GM12878 (cell line): ENCODE results near the gene VWA3B. TPM values are rescaled to one million over a fixed set of nuclear protein-coding genes. Genes with fewer than 3 reads are reported as not detected.

ENCODE experiments used
- ATAC-seq: fragments of 200-7000 bp; cut with Tn5 transposase; 3 replicates; pipeline ENCODE4 v1.9.1; 2020; ENCODE audit warnings: mild to moderate bottlenecking, moderate library complexity
- BruUV-seq: library from RNA; stranded (reverse); fragments of 400-500 nt; replicated peaks from 2 replicates; lab custom pipeline; 2021; lab: Mats Ljungman, UMichigan
- CTCF ChIA-PET: fragments of 300-600 bp; sonication (Branson Sonifier 250); formaldehyde crosslinking; extraction: SDS; loops from one replicate; lab custom pipeline; 2021; ENCODE audit warnings: inconsistent platforms; lab: Yijun Ruan, JAX
- POLR2A ChIA-PET: fragments of 350-600 bp; formaldehyde crosslinking; extraction: SDS; loops from one replicate; lab custom pipeline; 2021; ENCODE audit warnings: inconsistent platforms; lab: Charles Lee
- RAD21 ChIA-PET: fragments of 300-600 bp; sonication (Branson Sonifier 250); formaldehyde crosslinking; loops from one replicate; lab custom pipeline; 2023; ENCODE audit warnings: antibody characterized with exemption; ENCODE audit not compliant: unreplicated experiment; lab: Charles Lee
- SMC1A ChIA-PET: fragments of 300-600 bp; sonication (Branson Sonifier 250); formaldehyde crosslinking; loops from one replicate; lab custom pipeline; 2023; ENCODE audit not compliant: unreplicated experiment, uncharacterized antibody; lab: Charles Lee
- DNase-seq: peaks from one replicate; pipeline ENCODE4 v3.0.0-alpha.2; 2011; ENCODE audit warnings: low read depth, low spot score
- FAIRE-seq: peaks from 3 replicates; lab custom pipeline; 2011; peaks lifted over from hg19 to GRCh38; lab: Jason Lieb, UNC
- H2AFZ ChIP-seq: 2 replicates; pipeline ENCODE4 v1.6.0; 2011; ENCODE audit warnings: low read depth, low read length, control low read depth; ENCODE audit not compliant: control insufficient read depth
- H3K27ac ChIP-seq: 2 replicates; pipeline ENCODE4 v1.5.1; 2011; ENCODE audit warnings: control low read depth; ENCODE audit not compliant: control insufficient read depth, insufficient read depth
- H3K27me3 ChIP-seq, 2 experiments: replicated peaks in 1 of 2; 2 replicates each; pipeline versions ENCODE4 v1.6.0 to v1.6.1; 2011; ENCODE audit warnings: low read length in 1 of 2; ENCODE audit not compliant: control insufficient read depth in 2 of 2, insufficient read depth in 2 of 2
- H3K36me3 ChIP-seq, 2 experiments: 2 replicates each; pipeline ENCODE4 v1.5.1; 2011; ENCODE audit warnings: low read length in 1 of 2; ENCODE audit not compliant: control insufficient read depth in 2 of 2, insufficient read depth in 2 of 2
- H3K4me1 ChIP-seq: 2 replicates; pipeline ENCODE4 v1.6.1; 2011; ENCODE audit warnings: mild to moderate bottlenecking, low read length, moderate library complexity, mixed read lengths; ENCODE audit not compliant: control insufficient read depth, insufficient read depth
- H3K4me2 ChIP-seq: 2 replicates; pipeline ENCODE4 v1.6.0; 2011; ENCODE audit warnings: control low read depth; ENCODE audit not compliant: control insufficient read depth, insufficient read depth
- H3K4me3 ChIP-seq: fragments of 200-600 bp; sonication (generic); 2 replicates; pipeline ENCODE4 v1.5.1; 2016
- H3K79me2 ChIP-seq: 2 replicates; pipeline ENCODE4 v1.6.0; 2011; ENCODE audit warnings: low read length; ENCODE audit not compliant: control insufficient read depth, insufficient read depth
- H3K9ac ChIP-seq: 2 replicates; pipeline ENCODE4 v1.8.0; 2011; ENCODE audit warnings: low read length, control low read depth, mixed read lengths; ENCODE audit not compliant: control insufficient read depth, insufficient read depth
- H3K9me3 ChIP-seq: replicated peaks from 3 replicates; pipeline ENCODE4 v1.5.1; 2011; ENCODE audit warnings: mild to moderate bottlenecking, low read length; ENCODE audit not compliant: control insufficient read depth, insufficient read depth
- H4K20me1 ChIP-seq: 2 replicates; pipeline ENCODE4 v1.6.0; 2011; ENCODE audit not compliant: control insufficient read depth, insufficient read depth
- BRCA1 ChIP-seq: IDR thresholded peaks from 2 replicates; pipeline ENCODE4 v1.6.1; 2011; ENCODE audit warnings: low read depth, low read length, improper control_type of control experiment
- CHD4 ChIP-seq: fragments of 200-600 bp; sonication (generic); IDR thresholded peaks from 2 replicates; pipeline ENCODE4 v1.6.1; 2016; ENCODE audit warnings: mild to moderate bottlenecking
- ESRRA ChIP-seq: IDR thresholded peaks from 2 replicates; pipeline ENCODE4 v1.6.1; 2012; ENCODE audit warnings: mild to moderate bottlenecking, low read length, improper control_type of control experiment
- FOS ChIP-seq: IDR thresholded peaks from 3 replicates; pipeline ENCODE4 v1.6.1; 2011; ENCODE audit warnings: borderline replicate concordance; ENCODE audit not compliant: insufficient read length; ENCODE audit errors: extremely low read depth
- GATAD2B ChIP-seq: fragments of 450-650 bp; conservative IDR thresholded peaks from 2 replicates; pipeline ENCODE4 v1.6.1; 2017; ENCODE audit warnings: low read depth, mild to moderate bottlenecking, moderate library complexity
- IKZF1 ChIP-seq: fragments of 450-650 bp; conservative IDR thresholded peaks from 2 replicates; pipeline ENCODE4 v1.6.1; 2017; ENCODE audit warnings: antibody characterized with exemption, mild to moderate bottlenecking
- MEF2A ChIP-seq: IDR thresholded peaks from 2 replicates; pipeline ENCODE4 v1.6.1; 2011; ENCODE audit warnings: low read depth, mild to moderate bottlenecking, low read length, moderate library complexity; ENCODE audit not compliant: insufficient read depth
- PAX5 ChIP-seq: IDR thresholded peaks from 2 replicates; pipeline ENCODE4 v1.6.1; 2011; ENCODE audit warnings: low read depth, low read length, borderline replicate concordance
- POLR2A ChIP-seq: IDR thresholded peaks from 2 replicates; pipeline ENCODE4 v1.6.1; 2011; ENCODE audit warnings: low read depth, mild to moderate bottlenecking, low read length
- SIX5 ChIP-seq: IDR thresholded peaks from 2 replicates; pipeline ENCODE4 v1.6.1; 2011; ENCODE audit warnings: mild to moderate bottlenecking, low read depth, low read length, moderate library complexity; ENCODE audit not compliant: severe bottlenecking
- SMAD5 ChIP-seq: IDR thresholded peaks from 2 replicates; pipeline ENCODE4 v1.6.1; 2016; ENCODE audit warnings: antibody characterized with exemption, low read depth
- SUZ12 ChIP-seq: fragments of 200-600 bp; sonication (generic); IDR thresholded peaks from one replicate; pipeline ENCODE4 v1.6.1; 2018; ENCODE audit warnings: antibody characterized with exemption, mild to moderate bottlenecking; ENCODE audit not compliant: unreplicated experiment
- YY1 ChIP-seq: IDR thresholded peaks from 2 replicates; pipeline ENCODE4 v1.6.1; 2011; ENCODE audit warnings: low read depth, mild to moderate bottlenecking, low read length
- ZNF24 ChIP-seq: fragments of 450-650 bp; IDR thresholded peaks from 2 replicates; pipeline ENCODE4 v1.6.1; 2017; ENCODE audit warnings: antibody characterized with exemption, mild to moderate bottlenecking
- ZNF274 ChIP-seq: IDR thresholded peaks from one replicate; pipeline ENCODE4 v1.8.0; 2011; ENCODE audit not compliant: insufficient read length, insufficient read depth
- WGBS: methylation state at CpG from one replicate; pipeline ENCODE4 v1.1.6; 2016; ENCODE audit warnings: low lambda C conversion rate; ENCODE audit not compliant: insufficient replicate concordance, insufficient coverage; ENCODE audit errors: missing lambda C conversion rate; 5-methylcytosine and 5-hydroxymethylcytosine counted together
- in situ Hi-C: fragments of 300-500 bp; cut with MboI; formaldehyde crosslinking; loops from 9 replicates; pipeline ENCODE4 v1.14.3; 2018; ENCODE audit warnings: mixed read lengths
- intact Hi-C: fragments of 100-400 bp; cut with micrococcal nuclease; formaldehyde crosslinking; loops from one replicate; pipeline ENCODE4 v1.14.2; 2022; ENCODE audit not compliant: unreplicated experiment
- polyA plus RNA-seq, 11 experiments: library from polyadenylated mRNA; depleted of rRNA in 4 of 11; unstranded in 6 of 11; stranded (reverse) in 5 of 11; fragments of >200 nt; fragmentation: Nextera tagmentation in 4 of 11; fragmentation: Illumina TruSeq in 1 of 11; extraction: Ambion mirVana in 4 of 11; extraction: Trizol in 1 of 11; gene quantifications; 1 replicate in 1 of 11; 2 replicates in 10 of 11; pipeline versions ENCODE4 v1.2.1 to v1.2.3, GENCODE V29; 2011 to 2016; ENCODE audit warnings: inconsistent platforms in 2 of 11, missing spikeins in 2 of 11, low read depth in 1 of 11
- total RNA-seq, 4 experiments: library from RNA; depleted of rRNA in 3 of 4; stranded (reverse); fragments of >200 nt in 3 of 4; fragmentation: Illumina TruSeq in 1 of 4; extraction: Trizol in 1 of 4; gene quantifications; 2 replicates each; pipeline versions ENCODE4 v1.2.1 to v1.2.3, GENCODE V29; 2013 to 2021
- TF ChIP-seq, protein P1 (sequence below): fragments of 450-650 bp; formaldehyde crosslinking; IDR thresholded peaks from 2 replicates; pipeline ENCODE4 v1.5.0; 2022; ENCODE audit warnings: mild to moderate bottlenecking, missing genetic modification characterization
- TF ChIP-seq, protein P2 (sequence below): fragments of 450-650 bp; formaldehyde crosslinking; IDR thresholded peaks from 2 replicates; pipeline ENCODE4 v1.4.0; 2022; ENCODE audit warnings: mild to moderate bottlenecking, moderate library complexity
- TF ChIP-seq, protein P3 (sequence below): IDR thresholded peaks from 2 replicates; pipeline ENCODE4 v1.6.1; 2011; ENCODE audit warnings: low read depth, low read length, improper control_type of control experiment, borderline replicate concordance

VWA3B gene
- total and polyA plus RNA-seq, 10 of the 15 experiments (the other 5 are each of a cell fraction or from before 2014, with no cell fraction given): 0.04 to 0.86 (median 0.19) TPM; not detected in 4

DNA sequence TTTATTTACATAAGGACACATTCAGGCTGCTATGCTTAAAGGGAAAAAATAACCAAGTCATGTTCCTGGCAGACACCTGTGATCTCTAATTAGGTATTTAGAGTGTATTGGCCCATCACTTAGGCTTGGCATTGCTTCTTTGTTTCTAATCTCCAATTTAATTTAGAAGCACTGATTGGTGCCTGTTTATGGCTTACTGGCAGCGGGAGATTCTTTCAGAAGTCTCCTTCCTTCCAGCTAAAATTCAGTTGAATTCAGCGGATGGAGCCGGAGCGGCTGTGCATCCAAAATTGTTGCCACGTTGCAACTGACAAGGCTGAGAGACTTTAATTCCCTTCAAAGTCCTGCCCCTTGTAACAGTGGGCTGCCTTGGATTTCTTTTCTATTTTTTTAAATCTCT lies 66.5 kb downstream of the VWA3B start (continued):
- TF ChIP-seq, protein P1, sequence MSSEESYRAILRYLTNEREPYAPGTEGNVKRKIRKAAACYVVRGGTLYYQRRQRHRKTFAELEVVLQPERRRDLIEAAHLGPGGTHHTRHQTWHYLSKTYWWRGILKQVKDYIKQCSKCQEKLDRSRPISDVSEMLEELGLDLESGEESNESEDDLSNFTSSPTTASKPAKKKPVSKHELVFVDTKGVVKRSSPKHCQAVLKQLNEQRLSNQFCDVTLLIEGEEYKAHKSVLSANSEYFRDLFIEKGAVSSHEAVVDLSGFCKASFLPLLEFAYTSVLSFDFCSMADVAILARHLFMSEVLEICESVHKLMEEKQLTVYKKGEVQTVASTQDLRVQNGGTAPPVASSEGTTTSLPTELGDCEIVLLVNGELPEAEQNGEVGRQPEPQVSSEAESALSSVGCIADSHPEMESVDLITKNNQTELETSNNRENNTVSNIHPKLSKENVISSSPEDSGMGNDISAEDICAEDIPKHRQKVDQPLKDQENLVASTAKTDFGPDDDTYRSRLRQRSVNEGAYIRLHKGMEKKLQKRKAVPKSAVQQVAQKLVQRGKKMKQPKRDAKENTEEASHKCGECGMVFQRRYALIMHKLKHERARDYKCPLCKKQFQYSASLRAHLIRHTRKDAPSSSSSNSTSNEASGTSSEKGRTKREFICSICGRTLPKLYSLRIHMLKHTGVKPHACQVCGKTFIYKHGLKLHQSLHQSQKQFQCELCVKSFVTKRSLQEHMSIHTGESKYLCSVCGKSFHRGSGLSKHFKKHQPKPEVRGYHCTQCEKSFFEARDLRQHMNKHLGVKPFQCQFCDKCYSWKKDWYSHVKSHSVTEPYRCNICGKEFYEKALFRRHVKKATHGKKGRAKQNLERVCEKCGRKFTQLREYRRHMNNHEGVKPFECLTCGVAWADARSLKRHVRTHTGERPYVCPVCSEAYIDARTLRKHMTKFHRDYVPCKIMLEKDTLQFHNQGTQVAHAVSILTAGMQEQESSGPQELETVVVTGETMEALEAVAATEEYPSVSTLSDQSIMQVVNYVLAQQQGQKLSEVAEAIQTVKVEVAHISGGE (CRISPR knock-in tag): no peak
- TF ChIP-seq, all 136 proteins: peak for 0

DNA sequence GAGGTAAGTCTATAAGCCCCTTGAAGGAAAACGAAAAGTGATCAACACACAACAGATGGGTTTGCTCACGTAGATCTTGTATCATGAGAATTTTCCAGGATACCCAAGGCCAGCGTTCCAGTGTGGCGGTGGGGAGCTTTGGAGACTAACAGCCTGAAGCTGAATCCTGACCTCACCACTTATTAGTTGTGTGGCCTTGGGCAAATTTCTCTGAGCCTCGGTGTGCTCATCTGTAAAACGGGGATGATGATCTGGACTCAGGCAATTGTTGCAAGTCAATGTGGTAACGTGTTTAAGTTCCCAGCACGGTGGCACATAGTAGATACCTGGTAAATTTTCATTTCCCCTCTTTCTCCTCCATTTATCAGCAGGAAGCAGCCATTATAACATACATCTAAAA lies 68.3 kb downstream of the VWA3B start:
- H4K20me1 ChIP-seq: no peaks in the 10 kb centered on the region
- ChIA-PET SMC1A (interaction anchor here (0.7 kb wide), 1 partner anchor 204 kb away, joined by 5 read pairs; no protein-coding TSS in a partner anchor), RAD21 (interaction anchor here (2.0 kb wide), 1 partner anchor 285 kb away, joined by 5 read pairs; no protein-coding TSS in a partner anchor), CTCF (no interaction called here), POLR2A (no interaction called here)
- H3K4me1 ChIP-seq: no peaks in the 10 kb centered on the region
- no peaks in the 10 kb centered on the region for H3K36me3 ChIP-seq
- H3K4me2 ChIP-seq: no peak overlapping the region
- no peak for FAIRE-seq
- no peak for DNase-seq
- H3K79me2 ChIP-seq: no peaks in the 10 kb centered on the region
- no peaks in the 10 kb centered on the region for H3K9me3 ChIP-seq
- H3K27me3 ChIP-seq: no peaks in the 10 kb centered on the region; a peak in 1 of 4 replicates
- H3K27ac ChIP-seq: no peak overlapping the region
- H3K9ac ChIP-seq: no peak overlapping the region
- no peak overlapping the region for H2AFZ ChIP-seq
- BruUV-seq: no TSS peak
- intact Hi-C loops: no loop called here
- in situ Hi-C loops: loop anchor here (25.0 kb wide), 1 partner anchor 343 kb away; no protein-coding TSS in a partner anchor
- H3K4me3 ChIP-seq: no peak overlapping the region
- WGBS: 14% methylated on average over 8 of the region's 8 CpGs
- ATAC-seq: no peak
- TF ChIP-seq ESRRA (no peak), YY1 (no peak), MEF2A (no peak), POLR2A (no peak), CHD4 (no peak), SMAD5 (no peak), SIX5 (no peak), BRCA1 (no peak), GATAD2B (no peak), FOS (no peak), ZNF274 (no peak), SUZ12 (no peak), IKZF1 (no peak), ZNF24 (no peak), PAX5 (no peak)
- TF ChIP-seq, protein P2, sequence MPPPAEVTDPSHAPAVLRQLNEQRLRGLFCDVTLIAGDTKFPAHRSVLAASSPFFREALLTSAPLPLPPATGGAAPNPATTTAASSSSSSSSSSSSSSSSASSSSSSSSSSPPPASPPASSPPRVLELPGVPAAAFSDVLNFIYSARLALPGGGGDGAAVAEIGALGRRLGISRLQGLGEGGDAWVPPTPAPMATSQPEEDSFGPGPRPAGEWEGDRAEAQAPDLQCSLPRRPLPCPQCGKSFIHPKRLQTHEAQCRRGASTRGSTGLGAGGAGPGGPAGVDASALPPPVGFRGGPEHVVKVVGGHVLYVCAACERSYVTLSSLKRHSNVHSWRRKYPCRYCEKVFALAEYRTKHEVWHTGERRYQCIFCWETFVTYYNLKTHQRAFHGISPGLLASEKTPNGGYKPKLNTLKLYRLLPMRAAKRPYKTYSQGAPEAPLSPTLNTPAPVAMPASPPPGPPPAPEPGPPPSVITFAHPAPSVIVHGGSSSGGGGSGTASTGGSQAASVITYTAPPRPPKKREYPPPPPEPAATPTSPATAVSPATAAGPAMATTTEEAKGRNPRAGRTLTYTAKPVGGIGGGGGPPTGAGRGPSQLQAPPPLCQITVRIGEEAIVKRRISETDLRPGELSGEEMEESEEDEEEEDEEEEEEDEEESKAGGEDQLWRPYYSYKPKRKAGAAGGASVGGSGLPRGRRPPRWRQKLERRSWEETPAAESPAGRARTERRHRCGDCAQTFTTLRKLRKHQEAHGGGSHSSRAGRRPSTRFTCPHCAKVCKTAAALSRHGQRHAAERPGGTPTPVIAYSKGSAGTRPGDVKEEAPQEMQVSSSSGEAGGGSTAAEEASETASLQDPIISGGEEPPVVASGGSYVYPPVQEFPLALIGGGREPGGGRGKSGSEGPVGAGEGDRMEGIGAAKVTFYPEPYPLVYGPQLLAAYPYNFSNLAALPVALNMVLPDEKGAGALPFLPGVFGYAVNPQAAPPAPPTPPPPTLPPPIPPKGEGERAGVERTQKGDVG: no peak
- TF ChIP-seq, protein P3, sequence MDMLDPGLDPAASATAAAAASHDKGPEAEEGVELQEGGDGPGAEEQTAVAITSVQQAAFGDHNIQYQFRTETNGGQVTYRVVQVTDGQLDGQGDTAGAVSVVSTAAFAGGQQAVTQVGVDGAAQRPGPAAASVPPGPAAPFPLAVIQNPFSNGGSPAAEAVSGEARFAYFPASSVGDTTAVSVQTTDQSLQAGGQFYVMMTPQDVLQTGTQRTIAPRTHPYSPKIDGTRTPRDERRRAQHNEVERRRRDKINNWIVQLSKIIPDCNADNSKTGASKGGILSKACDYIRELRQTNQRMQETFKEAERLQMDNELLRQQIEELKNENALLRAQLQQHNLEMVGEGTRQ: no peak
